Gastroesophageal sphincter (tissue), 2 donors: Measurements from ENCODE around the gene PRKAR2A.

Source experiments
- EP300 ChIP-seq: sonication (generic); formaldehyde crosslinking; IDR thresholded peaks from one replicate; pipeline ENCODE4 v1.6.1; 2017; ENCODE audit warnings: antibody characterized with exemption, mild to moderate bottlenecking
- POLR2A ChIP-seq, 2 donors: fragments of 450-650 bp; IDR thresholded peaks; one replicate each; pipeline ENCODE4 v1.6.1; 2017; ENCODE audit warnings: antibody characterized with exemption in 2 of 2, mild to moderate bottlenecking in 2 of 2, moderate library complexity in 1 of 2
- POLR2AphosphoS5 ChIP-seq: sonication (generic); formaldehyde crosslinking; IDR thresholded peaks from one replicate; pipeline ENCODE4 v1.6.1; 2017; ENCODE audit warnings: antibody characterized with exemption

- TF ChIP-seq POLR2A (IDR thresholded peaks at IDR 0.05): no peak
- no peak for TF ChIP-seq POLR2AphosphoS5
- no peak for TF ChIP-seq EP300
These were observed 103.9 kb downstream of the PRKAR2A start for GRCh38 chr3:48743773-48744172.
